A673 (cell line): ENCODE measurements around the gene CLTRN. TPM values are rescaled to one million over a fixed set of nuclear protein-coding genes. Genes with fewer than 3 reads are reported as not detected.

Experiments used
- BruUV-seq: library from RNA; stranded (reverse); fragments of 400-500 nt; replicated peaks from 2 replicates; lab custom pipeline; 2021; lab: Mats Ljungman, UMichigan
- CTCF ChIA-PET: fragments of 300-600 bp; sonication (Branson Sonifier 250); formaldehyde crosslinking; loops from one replicate; lab custom pipeline; 2022; ENCODE audit warnings: antibody characterized with exemption; lab: Charles Lee
- POLR2A ChIA-PET: fragments of 300-600 bp; sonication (Branson Sonifier 250); formaldehyde crosslinking; loops from one replicate; lab custom pipeline; 2022; ENCODE audit warnings: antibody characterized with exemption; ENCODE audit not compliant: low non-redundant PET; lab: Charles Lee
- DNase-seq: peaks from one replicate; pipeline ENCODE4 v3.0.0-alpha.2; 2015; ENCODE audit warnings: low spot score
- H3K27ac ChIP-seq: fragments of 200-600 bp; sonication (generic); 2 replicates; pipeline ENCODE4 v1.5.1; 2016; ENCODE audit warnings: mixed run types, low read depth, mild to moderate bottlenecking, mixed read lengths, antibody characterized with exemption, low read length; ENCODE audit not compliant: poor library complexity, severe bottlenecking
- H3K27me3 ChIP-seq: fragments of 200-600 bp; sonication (generic); replicated peaks from 2 replicates; pipeline ENCODE4 v1.6.1; 2017; ENCODE audit warnings: mixed run types, low read depth, mild to moderate bottlenecking, mixed read lengths, antibody characterized with exemption, low read length; ENCODE audit not compliant: insufficient read depth, poor library complexity
- H3K36me3 ChIP-seq: fragments of 200-600 bp; sonication (generic); 2 replicates; pipeline ENCODE4 v1.6.1; 2016; ENCODE audit warnings: mixed run types, mild to moderate bottlenecking, mixed read lengths, antibody characterized with exemption, low read length; ENCODE audit not compliant: insufficient read depth, poor library complexity, severe bottlenecking
- H3K4me1 ChIP-seq: fragments of 200-600 bp; sonication (generic); 2 replicates; pipeline ENCODE4 v1.6.1; 2017; ENCODE audit warnings: mixed run types, mild to moderate bottlenecking, mixed read lengths, antibody characterized with exemption, low read length; ENCODE audit not compliant: insufficient read depth, poor library complexity, severe bottlenecking
- H3K4me3 ChIP-seq: fragments of 200-600 bp; sonication (generic); 2 replicates; pipeline ENCODE4 v1.5.1; 2016; ENCODE audit warnings: low read depth, mixed run types, mild to moderate bottlenecking, mixed read lengths, low read length; ENCODE audit not compliant: poor library complexity, severe bottlenecking
- H3K9me3 ChIP-seq: fragments of 200-600 bp; sonication (generic); 2 replicates; pipeline ENCODE4 v1.6.1; 2016; ENCODE audit warnings: mixed run types, low read depth, mild to moderate bottlenecking, mixed read lengths, antibody characterized with exemption, low read length; ENCODE audit not compliant: poor library complexity, severe bottlenecking
- EZH2 ChIP-seq: fragments of 200-600 bp; sonication (generic); IDR thresholded peaks from 2 replicates; pipeline ENCODE4 v1.6.1; 2017; ENCODE audit warnings: borderline replicate concordance, low read depth, mild to moderate bottlenecking, mixed read lengths, antibody characterized with exemption, low read length; ENCODE audit not compliant: poor library complexity, severe bottlenecking
- intact Hi-C: fragments of 100-400 bp; cut with micrococcal nuclease; formaldehyde crosslinking; loops from one replicate; pipeline ENCODE4 v1.10.0; 2022; ENCODE audit not compliant: unreplicated experiment
- total RNA-seq: library from RNA; stranded (reverse); gene quantifications from 2 replicates; pipeline ENCODE4 v1.2.3, GENCODE V29; 2021
- TF ChIP-seq, protein P1 (sequence below): fragments of 300-800, 200-600 bp; sonication (generic); conservative IDR thresholded peaks from 2 replicates; pipeline ENCODE4 v1.5.1; 2017; ENCODE audit warnings: low read depth, mild to moderate bottlenecking, antibody characterized with exemption, low read length, moderate library complexity, mixed read lengths

The CLTRN gene
- total RNA-seq, 1 experiment from 2014 or later, result not detected

- no peak overlapping the region for H3K4me3 ChIP-seq
- ChIA-PET POLR2A (interaction anchor here (0.6 kb wide), 1 partner anchor 849 kb away, joined by 3 read pairs; no protein-coding TSS in a partner anchor), CTCF (no interaction called here)
- H3K9me3 ChIP-seq, result no peaks in the 10 kb centered on the region
- peaks cover 68% of the 10 kb centered on the region for H3K27me3 ChIP-seq
- H3K36me3 ChIP-seq, result no peaks in the 10 kb centered on the region
- BruUV-seq, result no TSS peak
- H3K27ac ChIP-seq, result no peak overlapping the region
- H3K4me1 ChIP-seq, result no peaks in the 10 kb centered on the region
- intact Hi-C loops, result no loop called here
- no peak for DNase-seq
- TF ChIP-seq, protein P1, sequence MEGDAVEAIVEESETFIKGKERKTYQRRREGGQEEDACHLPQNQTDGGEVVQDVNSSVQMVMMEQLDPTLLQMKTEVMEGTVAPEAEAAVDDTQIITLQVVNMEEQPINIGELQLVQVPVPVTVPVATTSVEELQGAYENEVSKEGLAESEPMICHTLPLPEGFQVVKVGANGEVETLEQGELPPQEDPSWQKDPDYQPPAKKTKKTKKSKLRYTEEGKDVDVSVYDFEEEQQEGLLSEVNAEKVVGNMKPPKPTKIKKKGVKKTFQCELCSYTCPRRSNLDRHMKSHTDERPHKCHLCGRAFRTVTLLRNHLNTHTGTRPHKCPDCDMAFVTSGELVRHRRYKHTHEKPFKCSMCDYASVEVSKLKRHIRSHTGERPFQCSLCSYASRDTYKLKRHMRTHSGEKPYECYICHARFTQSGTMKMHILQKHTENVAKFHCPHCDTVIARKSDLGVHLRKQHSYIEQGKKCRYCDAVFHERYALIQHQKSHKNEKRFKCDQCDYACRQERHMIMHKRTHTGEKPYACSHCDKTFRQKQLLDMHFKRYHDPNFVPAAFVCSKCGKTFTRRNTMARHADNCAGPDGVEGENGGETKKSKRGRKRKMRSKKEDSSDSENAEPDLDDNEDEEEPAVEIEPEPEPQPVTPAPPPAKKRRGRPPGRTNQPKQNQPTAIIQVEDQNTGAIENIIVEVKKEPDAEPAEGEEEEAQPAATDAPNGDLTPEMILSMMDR, result no peak
- TF ChIP-seq EZH2, result no peak
Observed at GRCh38 chrX:15598026-15598425, 66.6 kb downstream of the CLTRN start.

DNA sequence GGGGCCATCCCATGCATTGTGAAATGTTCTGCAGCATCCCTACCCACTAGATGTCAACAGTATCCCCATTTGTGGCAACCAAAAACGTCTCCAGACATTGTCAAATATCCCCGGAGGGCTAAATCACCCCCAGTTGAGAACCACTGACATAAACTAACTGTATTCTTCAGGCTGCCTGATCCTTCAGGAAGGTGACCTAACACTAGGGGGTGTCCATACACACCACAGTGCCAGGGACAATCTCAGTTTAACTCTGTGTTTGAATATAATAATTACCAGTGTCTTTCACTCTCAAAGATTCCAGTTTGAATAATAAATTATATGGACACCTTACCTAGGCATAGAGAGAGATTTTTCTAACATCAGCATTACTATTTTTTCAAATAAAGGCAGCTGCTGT lies 70.2 kb downstream of the CLTRN start:
- no TSS peak for BruUV-seq
- Histone ChIP-seq H3K36me3 (no peaks in the 10 kb centered on the region), H3K4me1 (no peaks in the 10 kb centered on the region), H3K27me3 (peaks cover 80% of the 10 kb centered on the region), H3K27ac (no peak overlapping the region), H3K4me3 (no peak overlapping the region), H3K9me3 (no peaks in the 10 kb centered on the region)
- CTCF ChIA-PET, result no interaction called here
- POLR2A ChIA-PET, result no interaction called here
- intact Hi-C loops, result no loop called here
- DNase-seq, result no peak
- TF ChIP-seq, protein P1, result no peak

DNA sequence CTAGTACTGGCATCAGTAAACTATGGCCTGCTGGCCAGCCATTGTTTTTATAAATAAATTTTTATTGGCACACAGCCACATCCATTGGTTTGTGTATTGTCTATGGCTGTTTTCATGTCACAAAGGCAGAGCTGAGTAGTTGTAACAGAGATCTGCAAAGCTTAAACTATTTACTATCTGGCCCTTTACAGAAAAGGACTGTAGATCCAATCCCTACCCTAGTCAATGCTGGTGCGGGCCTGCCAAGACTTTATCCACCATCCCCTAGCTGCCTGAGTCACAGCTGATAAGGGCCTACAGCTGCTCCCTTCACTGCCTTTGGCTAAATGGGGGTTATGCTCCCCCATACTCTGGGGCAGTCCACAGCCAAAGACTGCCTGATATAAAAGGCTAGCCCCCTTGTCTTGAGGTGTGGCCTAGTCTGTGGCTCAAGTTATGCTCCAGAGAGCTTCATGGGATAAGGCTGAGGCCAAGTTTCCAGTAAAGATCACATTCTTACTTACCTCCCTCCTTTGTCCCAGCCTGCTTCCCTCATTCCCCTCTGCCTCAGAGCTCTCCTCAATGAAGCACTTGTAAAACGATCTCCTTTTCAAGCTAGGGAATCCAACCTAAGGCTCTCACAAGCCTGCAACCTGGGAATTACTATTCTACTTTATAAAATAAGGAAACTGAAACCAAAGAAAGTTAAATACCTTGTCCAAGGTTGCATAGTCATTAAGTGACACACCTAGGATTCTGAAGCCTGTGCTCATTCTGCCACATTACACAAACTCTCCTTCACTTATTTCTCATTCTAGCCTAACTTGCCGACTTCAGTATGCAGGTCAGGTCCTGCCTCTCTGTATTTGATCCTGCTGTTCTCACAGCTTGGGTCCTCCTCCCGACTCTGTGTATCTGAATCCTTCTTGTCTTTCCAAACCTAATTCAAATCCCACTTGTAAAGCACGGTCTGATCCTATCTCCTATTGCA lies 84.5 kb downstream of the CLTRN start:
- BruUV-seq, result no TSS peak
- ChIA-PET CTCF (interaction anchor here (0.6 kb wide), 1 partner anchor 1890 kb away, joined by 6 read pairs; no protein-coding TSS in a partner anchor), POLR2A (no interaction called here)
- H3K27me3 ChIP-seq, result peaks cover 35% of the 10 kb centered on the region
- no peak overlapping the region for H3K4me3 ChIP-seq
- H3K36me3 ChIP-seq, result no peaks in the 10 kb centered on the region
- TF ChIP-seq, protein P1, result no peak
- TF ChIP-seq EZH2, result no peak
- intact Hi-C loops, result no loop called here
- no peaks in the 10 kb centered on the region for H3K4me1 ChIP-seq
- no peak overlapping the region for H3K27ac ChIP-seq
- no peaks in the 10 kb centered on the region for H3K9me3 ChIP-seq
- no peak for DNase-seq

Other genes with a start within 250 kb of the CLTRN start
- 58.0 and 74.2 TPM in 2 replicates for gene PIR, start 171.5 kb downstream of the CLTRN start, total RNA-seq
- gene BMX, start 164.0 kb downstream of the CLTRN start, total RNA-seq, result not detected in 2 replicates
- not detected in 2 replicates for gene ACE2, start 63.8 kb downstream of the CLTRN start, total RNA-seq
- gene CA5B, start 73.5 kb upstream of the CLTRN start, total RNA-seq, result 9.4 and 13.2 TPM in 2 replicates
- gene ZRSR2, start 125.7 kb upstream of the CLTRN start, total RNA-seq, result 16.1 and 18.1 TPM in 2 replicates
- 55.3 and 59.3 TPM in 2 replicates for gene AP1S2, start 190.0 kb upstream of the CLTRN start, total RNA-seq